ENCODE data around the gene KRT72.
"Not testable (repeated sequence)": the region's sequence is repeated elsewhere in the genome, so short reads cannot be mapped to it uniquely, and the experiment has no call there.

DNA sequence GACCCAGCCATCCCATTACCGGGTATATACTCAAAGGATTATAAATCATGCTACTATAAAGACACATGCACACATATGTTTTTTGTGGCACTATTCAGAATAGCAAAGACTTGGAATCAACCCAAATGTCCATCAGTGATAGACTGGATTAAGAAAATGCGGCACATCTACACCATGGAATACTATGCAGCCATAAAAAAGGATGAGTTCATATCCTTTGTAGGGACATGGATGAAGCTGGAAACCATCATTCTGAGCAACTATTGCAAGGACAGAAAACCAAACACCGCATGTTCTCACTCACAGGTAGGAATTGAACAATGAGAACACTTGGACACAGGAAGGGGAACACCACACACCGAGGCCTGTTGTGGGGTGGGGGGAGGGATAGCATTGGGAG, 7.0 kb downstream of the KRT72 start:
- not testable (repeated sequence) for TF ChIP-seq HDGF (IDR thresholded peaks at IDR 0.05; ENCODE audit: borderline replicate concordance); L3MBTL2 (conservative IDR thresholded peaks at IDR 0.05); FOXA1 (IDR thresholded peaks at IDR 0.05); TARDBP (IDR thresholded peaks at IDR 0.05); PKNOX1 (IDR thresholded peaks at IDR 0.05); LEF1 (IDR thresholded peaks at IDR 0.05; ENCODE audit: borderline replicate concordance); ARNT (IDR thresholded peaks at IDR 0.05); SP1 (IDR thresholded peaks at IDR 0.05); SUZ12 (IDR thresholded peaks at IDR 0.05); CTBP1 (IDR thresholded peaks at IDR 0.05; ENCODE audit: borderline replicate concordance); FOXM1 (IDR thresholded peaks at IDR 0.05; ENCODE audit: borderline replicate concordance); BHLHE40 (IDR thresholded peaks at IDR 0.05; ENCODE audit: borderline replicate concordance); ELF4 (IDR thresholded peaks at IDR 0.05)
